ENCODE measurements around the gene UPF3A.

DNA sequence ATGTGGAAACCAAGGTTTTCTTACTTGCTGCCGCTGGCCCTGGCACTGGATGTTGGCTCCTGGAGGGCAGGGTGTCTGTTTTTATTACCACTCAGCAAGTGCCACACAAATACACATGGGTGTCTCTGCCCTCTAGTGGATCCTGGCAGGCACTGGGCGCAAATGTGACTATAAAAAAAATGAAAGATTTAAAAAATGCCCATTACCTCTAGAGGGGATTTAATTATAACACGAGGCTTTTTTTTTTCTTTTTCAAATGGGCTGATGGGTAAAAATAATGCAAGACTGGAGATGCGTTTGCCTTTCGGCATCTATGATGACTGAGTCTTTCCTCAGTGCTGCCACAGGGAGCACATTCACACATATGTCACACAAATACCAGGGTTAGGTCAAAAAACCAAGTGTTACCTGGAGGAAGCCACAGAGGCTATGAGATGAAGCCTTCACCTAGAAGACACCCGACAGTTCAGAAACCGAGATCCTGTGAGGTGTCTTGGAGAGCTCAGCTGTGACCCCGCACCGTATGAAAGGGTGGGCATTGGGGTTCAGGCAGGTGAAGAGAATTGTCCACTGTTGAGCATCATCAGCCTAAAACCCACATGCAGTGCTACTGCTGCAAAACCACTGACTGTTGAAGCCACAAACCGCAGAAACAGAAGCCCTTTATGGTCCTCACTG lies 58.6 kb downstream of the UPF3A start:
- TF ChIP-seq, protein P1, sequence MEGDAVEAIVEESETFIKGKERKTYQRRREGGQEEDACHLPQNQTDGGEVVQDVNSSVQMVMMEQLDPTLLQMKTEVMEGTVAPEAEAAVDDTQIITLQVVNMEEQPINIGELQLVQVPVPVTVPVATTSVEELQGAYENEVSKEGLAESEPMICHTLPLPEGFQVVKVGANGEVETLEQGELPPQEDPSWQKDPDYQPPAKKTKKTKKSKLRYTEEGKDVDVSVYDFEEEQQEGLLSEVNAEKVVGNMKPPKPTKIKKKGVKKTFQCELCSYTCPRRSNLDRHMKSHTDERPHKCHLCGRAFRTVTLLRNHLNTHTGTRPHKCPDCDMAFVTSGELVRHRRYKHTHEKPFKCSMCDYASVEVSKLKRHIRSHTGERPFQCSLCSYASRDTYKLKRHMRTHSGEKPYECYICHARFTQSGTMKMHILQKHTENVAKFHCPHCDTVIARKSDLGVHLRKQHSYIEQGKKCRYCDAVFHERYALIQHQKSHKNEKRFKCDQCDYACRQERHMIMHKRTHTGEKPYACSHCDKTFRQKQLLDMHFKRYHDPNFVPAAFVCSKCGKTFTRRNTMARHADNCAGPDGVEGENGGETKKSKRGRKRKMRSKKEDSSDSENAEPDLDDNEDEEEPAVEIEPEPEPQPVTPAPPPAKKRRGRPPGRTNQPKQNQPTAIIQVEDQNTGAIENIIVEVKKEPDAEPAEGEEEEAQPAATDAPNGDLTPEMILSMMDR (conservative IDR thresholded peaks at IDR 0.05; ENCODE audit: low read depth in 2 of 2): peak; percentile 66 to 70
- TF ChIP-seq POLR2AphosphoS5 (IDR thresholded peaks at IDR 0.05; ENCODE audit: low read depth) (no peak), EZH2phosphoT487 (IDR thresholded peaks at IDR 0.05; ENCODE audit: unreplicated experiment) (no peak)
- TF ChIP-seq, protein P2, sequence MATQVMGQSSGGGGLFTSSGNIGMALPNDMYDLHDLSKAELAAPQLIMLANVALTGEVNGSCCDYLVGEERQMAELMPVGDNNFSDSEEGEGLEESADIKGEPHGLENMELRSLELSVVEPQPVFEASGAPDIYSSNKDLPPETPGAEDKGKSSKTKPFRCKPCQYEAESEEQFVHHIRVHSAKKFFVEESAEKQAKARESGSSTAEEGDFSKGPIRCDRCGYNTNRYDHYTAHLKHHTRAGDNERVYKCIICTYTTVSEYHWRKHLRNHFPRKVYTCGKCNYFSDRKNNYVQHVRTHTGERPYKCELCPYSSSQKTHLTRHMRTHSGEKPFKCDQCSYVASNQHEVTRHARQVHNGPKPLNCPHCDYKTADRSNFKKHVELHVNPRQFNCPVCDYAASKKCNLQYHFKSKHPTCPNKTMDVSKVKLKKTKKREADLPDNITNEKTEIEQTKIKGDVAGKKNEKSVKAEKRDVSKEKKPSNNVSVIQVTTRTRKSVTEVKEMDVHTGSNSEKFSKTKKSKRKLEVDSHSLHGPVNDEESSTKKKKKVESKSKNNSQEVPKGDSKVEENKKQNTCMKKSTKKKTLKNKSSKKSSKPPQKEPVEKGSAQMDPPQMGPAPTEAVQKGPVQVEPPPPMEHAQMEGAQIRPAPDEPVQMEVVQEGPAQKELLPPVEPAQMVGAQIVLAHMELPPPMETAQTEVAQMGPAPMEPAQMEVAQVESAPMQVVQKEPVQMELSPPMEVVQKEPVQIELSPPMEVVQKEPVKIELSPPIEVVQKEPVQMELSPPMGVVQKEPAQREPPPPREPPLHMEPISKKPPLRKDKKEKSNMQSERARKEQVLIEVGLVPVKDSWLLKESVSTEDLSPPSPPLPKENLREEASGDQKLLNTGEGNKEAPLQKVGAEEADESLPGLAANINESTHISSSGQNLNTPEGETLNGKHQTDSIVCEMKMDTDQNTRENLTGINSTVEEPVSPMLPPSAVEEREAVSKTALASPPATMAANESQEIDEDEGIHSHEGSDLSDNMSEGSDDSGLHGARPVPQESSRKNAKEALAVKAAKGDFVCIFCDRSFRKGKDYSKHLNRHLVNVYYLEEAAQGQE (IDR thresholded peaks at IDR 0.05; ENCODE audit: unreplicated experiment): no peak
